ENCODE data around the gene SYDE2. TPM values are rescaled to one million over a fixed set of nuclear protein-coding genes. Genes with fewer than 3 reads are reported as not detected.

The SYDE2 gene
- polyA plus RNA-seq, 1 of the 3 experiments (the other 2 are of a cell fraction) = not detected

DNA sequence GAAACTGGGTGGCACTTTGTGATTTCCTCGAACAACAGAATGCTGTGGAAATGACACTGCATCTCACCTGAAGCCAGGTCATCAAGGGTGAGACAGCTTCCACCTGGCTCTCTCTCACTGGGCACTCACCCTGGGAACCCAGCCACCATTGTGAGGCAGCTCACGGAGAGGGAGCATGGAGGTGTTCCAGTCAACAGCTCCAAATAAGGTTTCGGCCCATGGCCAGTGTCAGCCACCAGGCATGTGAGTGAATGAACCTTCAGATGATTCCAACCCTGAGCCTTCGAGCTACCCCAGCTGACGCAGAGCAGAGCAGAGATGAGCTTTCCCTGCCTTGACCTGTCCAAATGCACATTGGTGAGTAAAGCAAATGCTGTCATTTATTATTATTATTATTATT is 58.1 kb downstream of the SYDE2 start:
- Histone ChIP-seq H3K27ac (ENCODE audit: low read depth in 2 of 2, low read length in 1 of 2) (no peak overlapping the region), H3K9me2 (no peaks in the 10 kb centered on the region), H3F3A (replicated peaks; ENCODE audit: insufficient read depth) (no peaks in the 10 kb centered on the region), H2AFZ (ENCODE audit: low read depth) (no peak overlapping the region), H3K4me2 (no peak overlapping the region), H3K4me3 (ENCODE audit: low read depth in 2 of 2, low read length in 1 of 2) (no peak overlapping the region), H3K36me3 (replicated peaks in 1 of 2; ENCODE audit: control insufficient read depth in 1 of 2, insufficient read depth in 2 of 2, low read length in 1 of 2) (no peaks in the 10 kb centered on the region), H3K4me1 (ENCODE audit: control insufficient read depth in 1 of 2, insufficient read depth in 2 of 2, low read depth in 1 of 2, low read length in 1 of 2) (no peaks in the 10 kb centered on the region; a peak in 1 of 4 replicates), H4K20me1 (ENCODE audit: insufficient read depth) (no peaks in the 10 kb centered on the region), H3K9me3 (no peaks in the 10 kb centered on the region), H3K79me2 (ENCODE audit: insufficient read depth) (no peaks in the 10 kb centered on the region), H3K27me3 (ENCODE audit: insufficient read depth) (peaks cover 8% of the 10 kb centered on the region; the same call in 1 of the 2 replicates), H3K9ac (no peak overlapping the region)
- 2% methylated on average over 3 of the region's 5 CpGs for WGBS (ENCODE audit: low lambda C conversion rate)
- no peak for TF ChIP-seq RXRA (IDR thresholded peaks at IDR 0.05; ENCODE audit: borderline replicate concordance, low read depth)
- no peak for TF ChIP-seq RAD21 (IDR thresholded peaks at IDR 0.05; ENCODE audit: low read length)
- no peak for TF ChIP-seq TEAD4 (IDR thresholded peaks at IDR 0.05; ENCODE audit: borderline replicate concordance, insufficient read depth)
- TF ChIP-seq MEF2A (IDR thresholded peaks at IDR 0.05; ENCODE audit: borderline replicate concordance, low read depth) = no peak
- TF ChIP-seq FOXM1 (IDR thresholded peaks at IDR 0.05; ENCODE audit: low read depth) = no peak
- TF ChIP-seq TAF1 (IDR thresholded peaks at IDR 0.05; ENCODE audit: borderline replicate concordance, low read depth, low read length) = no peak
- no peak for TF ChIP-seq ELF1 (IDR thresholded peaks at IDR 0.05)
- TF ChIP-seq GATA2 (CRISPR knock-in tag; IDR thresholded peaks at IDR 0.05) = no peak
- TF ChIP-seq, protein P1, sequence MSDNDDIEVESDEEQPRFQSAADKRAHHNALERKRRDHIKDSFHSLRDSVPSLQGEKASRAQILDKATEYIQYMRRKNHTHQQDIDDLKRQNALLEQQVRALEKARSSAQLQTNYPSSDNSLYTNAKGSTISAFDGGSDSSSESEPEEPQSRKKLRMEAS (IDR thresholded peaks at IDR 0.05; ENCODE audit: low read depth) = no peak
- TF ChIP-seq, protein P2, sequence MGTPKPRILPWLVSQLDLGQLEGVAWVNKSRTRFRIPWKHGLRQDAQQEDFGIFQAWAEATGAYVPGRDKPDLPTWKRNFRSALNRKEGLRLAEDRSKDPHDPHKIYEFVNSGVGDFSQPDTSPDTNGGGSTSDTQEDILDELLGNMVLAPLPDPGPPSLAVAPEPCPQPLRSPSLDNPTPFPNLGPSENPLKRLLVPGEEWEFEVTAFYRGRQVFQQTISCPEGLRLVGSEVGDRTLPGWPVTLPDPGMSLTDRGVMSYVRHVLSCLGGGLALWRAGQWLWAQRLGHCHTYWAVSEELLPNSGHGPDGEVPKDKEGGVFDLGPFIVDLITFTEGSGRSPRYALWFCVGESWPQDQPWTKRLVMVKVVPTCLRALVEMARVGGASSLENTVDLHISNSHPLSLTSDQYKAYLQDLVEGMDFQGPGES (IDR thresholded peaks at IDR 0.05; ENCODE audit: low read depth, low read length) = no peak
- TF ChIP-seq SIN3A (IDR thresholded peaks at IDR 0.05; ENCODE audit: borderline replicate concordance, low read depth, low read length) = no peak
- TF ChIP-seq, protein P3, sequence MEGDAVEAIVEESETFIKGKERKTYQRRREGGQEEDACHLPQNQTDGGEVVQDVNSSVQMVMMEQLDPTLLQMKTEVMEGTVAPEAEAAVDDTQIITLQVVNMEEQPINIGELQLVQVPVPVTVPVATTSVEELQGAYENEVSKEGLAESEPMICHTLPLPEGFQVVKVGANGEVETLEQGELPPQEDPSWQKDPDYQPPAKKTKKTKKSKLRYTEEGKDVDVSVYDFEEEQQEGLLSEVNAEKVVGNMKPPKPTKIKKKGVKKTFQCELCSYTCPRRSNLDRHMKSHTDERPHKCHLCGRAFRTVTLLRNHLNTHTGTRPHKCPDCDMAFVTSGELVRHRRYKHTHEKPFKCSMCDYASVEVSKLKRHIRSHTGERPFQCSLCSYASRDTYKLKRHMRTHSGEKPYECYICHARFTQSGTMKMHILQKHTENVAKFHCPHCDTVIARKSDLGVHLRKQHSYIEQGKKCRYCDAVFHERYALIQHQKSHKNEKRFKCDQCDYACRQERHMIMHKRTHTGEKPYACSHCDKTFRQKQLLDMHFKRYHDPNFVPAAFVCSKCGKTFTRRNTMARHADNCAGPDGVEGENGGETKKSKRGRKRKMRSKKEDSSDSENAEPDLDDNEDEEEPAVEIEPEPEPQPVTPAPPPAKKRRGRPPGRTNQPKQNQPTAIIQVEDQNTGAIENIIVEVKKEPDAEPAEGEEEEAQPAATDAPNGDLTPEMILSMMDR (IDR thresholded peaks at IDR 0.05) = no peak
- no peak for TF ChIP-seq EZH2phosphoT487 (IDR thresholded peaks at IDR 0.05; ENCODE audit: borderline replicate concordance, low read depth)
- TF ChIP-seq RCOR1 (IDR thresholded peaks at IDR 0.05; ENCODE audit: low read length) = no peak
- TF ChIP-seq, protein P4, sequence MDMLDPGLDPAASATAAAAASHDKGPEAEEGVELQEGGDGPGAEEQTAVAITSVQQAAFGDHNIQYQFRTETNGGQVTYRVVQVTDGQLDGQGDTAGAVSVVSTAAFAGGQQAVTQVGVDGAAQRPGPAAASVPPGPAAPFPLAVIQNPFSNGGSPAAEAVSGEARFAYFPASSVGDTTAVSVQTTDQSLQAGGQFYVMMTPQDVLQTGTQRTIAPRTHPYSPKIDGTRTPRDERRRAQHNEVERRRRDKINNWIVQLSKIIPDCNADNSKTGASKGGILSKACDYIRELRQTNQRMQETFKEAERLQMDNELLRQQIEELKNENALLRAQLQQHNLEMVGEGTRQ (IDR thresholded peaks at IDR 0.05; ENCODE audit: borderline replicate concordance, low read depth, low read length) = no peak
- no peak for TF ChIP-seq YY1 (IDR thresholded peaks at IDR 0.05; ENCODE audit: low read depth)
- no peak for TF ChIP-seq FOXJ3 (CRISPR knock-in tag; IDR thresholded peaks at IDR 0.05)
- TF ChIP-seq, protein P5, sequence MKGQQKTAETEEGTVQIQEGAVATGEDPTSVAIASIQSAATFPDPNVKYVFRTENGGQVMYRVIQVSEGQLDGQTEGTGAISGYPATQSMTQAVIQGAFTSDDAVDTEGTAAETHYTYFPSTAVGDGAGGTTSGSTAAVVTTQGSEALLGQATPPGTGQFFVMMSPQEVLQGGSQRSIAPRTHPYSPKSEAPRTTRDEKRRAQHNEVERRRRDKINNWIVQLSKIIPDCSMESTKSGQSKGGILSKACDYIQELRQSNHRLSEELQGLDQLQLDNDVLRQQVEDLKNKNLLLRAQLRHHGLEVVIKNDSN (IDR thresholded peaks at IDR 0.05; ENCODE audit: borderline replicate concordance, low read depth) = no peak
- TF ChIP-seq, protein P6, sequence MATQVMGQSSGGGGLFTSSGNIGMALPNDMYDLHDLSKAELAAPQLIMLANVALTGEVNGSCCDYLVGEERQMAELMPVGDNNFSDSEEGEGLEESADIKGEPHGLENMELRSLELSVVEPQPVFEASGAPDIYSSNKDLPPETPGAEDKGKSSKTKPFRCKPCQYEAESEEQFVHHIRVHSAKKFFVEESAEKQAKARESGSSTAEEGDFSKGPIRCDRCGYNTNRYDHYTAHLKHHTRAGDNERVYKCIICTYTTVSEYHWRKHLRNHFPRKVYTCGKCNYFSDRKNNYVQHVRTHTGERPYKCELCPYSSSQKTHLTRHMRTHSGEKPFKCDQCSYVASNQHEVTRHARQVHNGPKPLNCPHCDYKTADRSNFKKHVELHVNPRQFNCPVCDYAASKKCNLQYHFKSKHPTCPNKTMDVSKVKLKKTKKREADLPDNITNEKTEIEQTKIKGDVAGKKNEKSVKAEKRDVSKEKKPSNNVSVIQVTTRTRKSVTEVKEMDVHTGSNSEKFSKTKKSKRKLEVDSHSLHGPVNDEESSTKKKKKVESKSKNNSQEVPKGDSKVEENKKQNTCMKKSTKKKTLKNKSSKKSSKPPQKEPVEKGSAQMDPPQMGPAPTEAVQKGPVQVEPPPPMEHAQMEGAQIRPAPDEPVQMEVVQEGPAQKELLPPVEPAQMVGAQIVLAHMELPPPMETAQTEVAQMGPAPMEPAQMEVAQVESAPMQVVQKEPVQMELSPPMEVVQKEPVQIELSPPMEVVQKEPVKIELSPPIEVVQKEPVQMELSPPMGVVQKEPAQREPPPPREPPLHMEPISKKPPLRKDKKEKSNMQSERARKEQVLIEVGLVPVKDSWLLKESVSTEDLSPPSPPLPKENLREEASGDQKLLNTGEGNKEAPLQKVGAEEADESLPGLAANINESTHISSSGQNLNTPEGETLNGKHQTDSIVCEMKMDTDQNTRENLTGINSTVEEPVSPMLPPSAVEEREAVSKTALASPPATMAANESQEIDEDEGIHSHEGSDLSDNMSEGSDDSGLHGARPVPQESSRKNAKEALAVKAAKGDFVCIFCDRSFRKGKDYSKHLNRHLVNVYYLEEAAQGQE (IDR thresholded peaks at IDR 0.05; ENCODE audit: low read depth, low read length) = no peak
- TF ChIP-seq, protein P7, sequence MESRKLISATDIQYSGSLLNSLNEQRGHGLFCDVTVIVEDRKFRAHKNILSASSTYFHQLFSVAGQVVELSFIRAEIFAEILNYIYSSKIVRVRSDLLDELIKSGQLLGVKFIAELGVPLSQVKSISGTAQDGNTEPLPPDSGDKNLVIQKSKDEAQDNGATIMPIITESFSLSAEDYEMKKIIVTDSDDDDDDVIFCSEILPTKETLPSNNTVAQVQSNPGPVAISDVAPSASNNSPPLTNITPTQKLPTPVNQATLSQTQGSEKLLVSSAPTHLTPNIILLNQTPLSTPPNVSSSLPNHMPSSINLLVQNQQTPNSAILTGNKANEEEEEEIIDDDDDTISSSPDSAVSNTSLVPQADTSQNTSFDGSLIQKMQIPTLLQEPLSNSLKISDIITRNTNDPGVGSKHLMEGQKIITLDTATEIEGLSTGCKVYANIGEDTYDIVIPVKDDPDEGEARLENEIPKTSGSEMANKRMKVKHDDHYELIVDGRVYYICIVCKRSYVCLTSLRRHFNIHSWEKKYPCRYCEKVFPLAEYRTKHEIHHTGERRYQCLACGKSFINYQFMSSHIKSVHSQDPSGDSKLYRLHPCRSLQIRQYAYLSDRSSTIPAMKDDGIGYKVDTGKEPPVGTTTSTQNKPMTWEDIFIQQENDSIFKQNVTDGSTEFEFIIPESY (IDR thresholded peaks at IDR 0.05; ENCODE audit: borderline replicate concordance, low read depth) = no peak
- CTCF ChIA-PET = no interaction called here
- POLR2A ChIA-PET = no interaction called here
- DNase-seq = no peak
